IMR-90 (cell line): ENCODE measurements around the gene MERTK. TPM values are rescaled to one million over a fixed set of nuclear protein-coding genes. Genes with fewer than 3 reads are reported as not detected.

Experiments used
- ATAC-seq: fragments of 200-7000 bp; cut with Tn5 transposase; 2 replicates; pipeline ENCODE4 v1.9.1; 2020; ENCODE audit warnings: low read depth, mild to moderate bottlenecking, moderate library complexity
- BruUV-seq: library from RNA; stranded (reverse); fragments of 400-500 nt; replicated peaks from 2 replicates; lab custom pipeline; 2021; lab: Mats Ljungman, UMichigan
- CTCF ChIA-PET: fragments of 300-600 bp; formaldehyde crosslinking; extraction: SDS; loops from one replicate; lab custom pipeline; 2021; ENCODE audit warnings: antibody characterized with exemption; lab: Yijun Ruan, JAX
- POLR2A ChIA-PET: fragments of 300-600 bp; sonication (Branson Sonifier 250); formaldehyde crosslinking; loops from one replicate; lab custom pipeline; 2022; ENCODE audit warnings: antibody characterized with exemption; ENCODE audit not compliant: unreplicated experiment; lab: Charles Lee
- DNase-seq: peaks from one replicate; pipeline ENCODE4 v3.0.0; 2013
- H2AFZ ChIP-seq: replicated peaks from 2 replicates; pipeline ENCODE3; 2013; ENCODE audit warnings: low read length, mild to moderate bottlenecking; ENCODE audit not compliant: poor library complexity
- H2AK5ac ChIP-seq: 2 replicates; pipeline ENCODE4 v1.6.1; 2013; ENCODE audit warnings: low read depth, low read length, inconsistent platforms
- H2AK9ac ChIP-seq: replicated peaks from 2 replicates; pipeline ENCODE3; 2013; ENCODE audit warnings: mild to moderate bottlenecking, low read depth, low read length, moderate library complexity; ENCODE audit not compliant: poor library complexity
- H2BK120ac ChIP-seq: 2 replicates; pipeline ENCODE4 v1.6.1; 2013; ENCODE audit warnings: low read depth, low read length, inconsistent platforms
- H2BK15ac ChIP-seq: 3 replicates; pipeline ENCODE4 v1.6.1; 2013; ENCODE audit warnings: low read depth, low read length, inconsistent platforms
- H2BK20ac ChIP-seq: 2 replicates; pipeline ENCODE4 v1.6.1; 2013; ENCODE audit warnings: low read depth, mild to moderate bottlenecking, inconsistent platforms, low read length, moderate library complexity
- H2BK5ac ChIP-seq: 2 replicates; pipeline ENCODE4 v1.6.1; 2013; ENCODE audit warnings: mild to moderate bottlenecking, low read depth, low read length, inconsistent platforms; ENCODE audit not compliant: poor library complexity, severe bottlenecking
- H3K14ac ChIP-seq: replicated peaks from 2 replicates; pipeline ENCODE4 v1.6.1; 2013; ENCODE audit warnings: low read depth, low read length, inconsistent platforms
- H3K18ac ChIP-seq: 2 replicates; pipeline ENCODE4 v1.6.1; 2013; ENCODE audit warnings: low read depth, low read length, control low read depth
- H3K23ac ChIP-seq: 2 replicates; pipeline ENCODE4 v1.6.1; 2013; ENCODE audit warnings: low read depth, low read length, inconsistent platforms
- H3K27ac ChIP-seq: 2 replicates; pipeline ENCODE4 v1.5.1; 2013; ENCODE audit warnings: mild to moderate bottlenecking, control low read depth, low read length; ENCODE audit not compliant: insufficient read depth
- H3K27me3 ChIP-seq: 2 replicates; pipeline ENCODE4 v1.6.1; 2013; ENCODE audit warnings: low read length; ENCODE audit not compliant: control insufficient read depth, insufficient read depth
- H3K36me3 ChIP-seq: 2 replicates; pipeline ENCODE4 v1.6.1; 2013; ENCODE audit warnings: low read length, mixed read lengths; ENCODE audit not compliant: control insufficient read depth, insufficient read depth
- H3K4ac ChIP-seq: 2 replicates; pipeline ENCODE4 v1.6.1; 2013; ENCODE audit warnings: low read depth, low read length, inconsistent platforms
- H3K4me1 ChIP-seq: 2 replicates; pipeline ENCODE4 v1.6.1; 2013; ENCODE audit warnings: low read length, mixed read lengths; ENCODE audit not compliant: control insufficient read depth, insufficient read depth
- H3K4me2 ChIP-seq: 2 replicates; pipeline ENCODE4 v1.6.1; 2013; ENCODE audit warnings: low read depth, mild to moderate bottlenecking, control low read depth, low read length, moderate library complexity
- H3K4me3 ChIP-seq: 2 replicates; pipeline ENCODE4 v1.5.1; 2013; ENCODE audit warnings: low read depth, mild to moderate bottlenecking, control low read depth, low read length, moderate library complexity; ENCODE audit not compliant: insufficient read depth
- H3K56ac ChIP-seq: 2 replicates; pipeline ENCODE4 v1.6.1; 2013; ENCODE audit warnings: low read length, inconsistent platforms; ENCODE audit not compliant: insufficient read depth; ENCODE audit errors: extremely low read depth
- H3K79me1 ChIP-seq, 2 experiments: 2 replicates each; pipeline ENCODE4 v1.6.1; 2013; ENCODE audit warnings: low read length in 2 of 2, inconsistent platforms in 1 of 2, low read depth in 1 of 2
- H3K9ac ChIP-seq: 2 replicates; pipeline ENCODE4 v1.6.1; 2013; ENCODE audit warnings: low read depth, low read length, control low read depth
- H3K9me1 ChIP-seq: 2 replicates; pipeline ENCODE4 v1.6.1; 2013; ENCODE audit warnings: low read length, inconsistent platforms; ENCODE audit not compliant: insufficient read depth
- H3K9me3 ChIP-seq: 2 replicates; pipeline ENCODE4 v1.6.1; 2013; ENCODE audit warnings: low read length; ENCODE audit not compliant: control insufficient read depth, insufficient read depth
- H4K20me1 ChIP-seq: 2 replicates; pipeline ENCODE4 v1.6.1; 2013; ENCODE audit warnings: low read length, inconsistent platforms; ENCODE audit not compliant: insufficient read depth
- H4K5ac ChIP-seq: 2 replicates; pipeline ENCODE4 v1.6.1; 2013; ENCODE audit warnings: mild to moderate bottlenecking, low read depth, low read length, control low read depth
- H4K8ac ChIP-seq, 2 experiments: 2 replicates each; pipeline ENCODE4 v1.6.1; 2013; ENCODE audit warnings: low read depth in 2 of 2, low read length in 2 of 2, control low read depth in 1 of 2, inconsistent platforms in 1 of 2
- H4K91ac ChIP-seq: 2 replicates; pipeline ENCODE4 v1.6.1; 2013; ENCODE audit warnings: low read depth, low read length, inconsistent platforms; ENCODE audit not compliant: insufficient read depth
- CEBPB ChIP-seq: IDR thresholded peaks from 2 replicates; pipeline ENCODE4 v1.6.1; 2012; ENCODE audit warnings: low read depth, low read length, improper control_type of control experiment
- ELK1 ChIP-seq: fragments of 150-350 bp; IDR thresholded peaks from 2 replicates; pipeline ENCODE4 v1.6.1; 2016; ENCODE audit warnings: low read depth, mild to moderate bottlenecking, low read length, moderate library complexity, borderline replicate concordance
- FOS ChIP-seq: fragments of 150-350 bp; IDR thresholded peaks from 2 replicates; pipeline ENCODE4 v1.6.1; 2016; ENCODE audit warnings: low read depth, low read length
- MAFK ChIP-seq: IDR thresholded peaks from 2 replicates; pipeline ENCODE4 v1.6.1; 2012; ENCODE audit warnings: low read depth, low read length, improper control_type of control experiment
- MAZ ChIP-seq: IDR thresholded peaks from 2 replicates; pipeline ENCODE4 v1.6.1; 2012; ENCODE audit warnings: low read depth, mild to moderate bottlenecking, low read length, improper control_type of control experiment, moderate library complexity, borderline replicate concordance
- MXI1 ChIP-seq: IDR thresholded peaks from 2 replicates; pipeline ENCODE4 v1.6.1; 2012; ENCODE audit warnings: low read depth, mild to moderate bottlenecking, low read length, moderate library complexity, borderline replicate concordance
- RCOR1 ChIP-seq: IDR thresholded peaks from 2 replicates; pipeline ENCODE4 v1.6.1; 2012; ENCODE audit warnings: mild to moderate bottlenecking, low read length, improper control_type of control experiment; ENCODE audit not compliant: insufficient replicate concordance
- RFX5 ChIP-seq: IDR thresholded peaks from 2 replicates; pipeline ENCODE4 v1.8.0; 2012; ENCODE audit warnings: low read depth, mild to moderate bottlenecking, low read length, moderate library complexity
- WGBS, 2 experiments: methylation state at CpG; one replicate each; pipeline versions ENCODE4 v1.1.5 to v1.1.7; 2013; ENCODE audit warnings: missing lambda C conversion rate in 2 of 2; ENCODE audit not compliant: insufficient read length in 1 of 2; ENCODE audit errors: extremely low coverage in 2 of 2; 5-methylcytosine and 5-hydroxymethylcytosine counted together
- dilution Hi-C: fragments of 300-500 bp; cut with HindIII; formaldehyde crosslinking; loops from one replicate; pipeline ENCODE4 v1.14.3; 2018; ENCODE audit warnings: low sequenced_read_pairs; ENCODE audit not compliant: unreplicated experiment
- in situ Hi-C: fragments of 300-500 bp; cut with MboI; formaldehyde crosslinking; loops from 3 replicates; pipeline ENCODE4 v1.14.3; 2019; ENCODE audit warnings: low sequenced_read_pairs, inconsistent platforms, mixed read lengths
- intact Hi-C: fragments of 100-400 bp; cut with micrococcal nuclease; formaldehyde crosslinking; loops from 2 replicates; pipeline ENCODE4 v1.10.0; 2022
- polyA plus RNA-seq, 3 experiments: library from polyadenylated mRNA; depleted of rRNA; stranded (reverse); fragments of >200 nt; gene quantifications; 2 replicates each; pipeline ENCODE4 v1.2.3, GENCODE V29; 2012; ENCODE audit warnings: low replicate concordance in 1 of 3
- total RNA-seq: library from RNA; depleted of rRNA; stranded (reverse); fragments of >200 nt; gene quantifications from 2 replicates; pipeline ENCODE4 v1.2.3, GENCODE V29; 2012

Gene MERTK
- total and polyA plus RNA-seq, 2 of the 4 experiments (the other 2 are of a cell fraction), result 0.36 to 0.62 TPM

GRCh38 chr2:111918383-111918806 lies 20.0 kb downstream of the MERTK start:
- no CpG with 5 or more reads among the region's 1 CpG for WGBS, 2 experiments
- Histone ChIP-seq H3K4me3 (no peak overlapping the region), H4K20me1 (no peaks in the 10 kb centered on the region), H3K9me3 (no peaks in the 10 kb centered on the region), H3K56ac (no peak overlapping the region), H2AFZ (no peak overlapping the region), H3K4ac (no peak overlapping the region), H2BK5ac (no peak overlapping the region), H3K14ac (no peak overlapping the region), H3K27ac (no peak overlapping the region), H2AK9ac (no peak overlapping the region), H3K23ac (no peak overlapping the region), H4K8ac (no peak overlapping the region), H3K27me3 (peaks cover 12% of the 10 kb centered on the region; the same call in 1 of the 2 replicates), H3K9ac (no peak overlapping the region), H2AK5ac (no peak overlapping the region), H3K18ac (no peak overlapping the region), H3K9me1 (peaks cover 3% of the 10 kb centered on the region; the same call in 1 of the 2 replicates), H3K4me2 (no peak overlapping the region; the same call in 1 of the 2 replicates), H3K79me1 (no peaks in the 10 kb centered on the region), H4K5ac (no peak overlapping the region), H3K4me1 (peaks cover 4% of the 10 kb centered on the region; the same call in 1 of the 2 replicates), H2BK120ac (no peak overlapping the region), H2BK20ac (no peak overlapping the region), H3K36me3 (no peaks in the 10 kb centered on the region), H2BK15ac (no peak overlapping the region), H4K91ac (no peak overlapping the region)
- peak; percentile 57 for ATAC-seq
- TF ChIP-seq FOS, result peak; percentile 64
- TF ChIP-seq CEBPB, result peak; percentile 51
- TF ChIP-seq MAZ, result no peak
- peak; percentile 99 for TF ChIP-seq MAFK
- no peak for TF ChIP-seq RFX5
- no peak for TF ChIP-seq ELK1
- no peak for TF ChIP-seq RCOR1
- no peak for TF ChIP-seq MXI1
- dilution Hi-C loops (no loop called here), intact Hi-C loops (no loop called here), in situ Hi-C loops (no loop called here)
- CTCF ChIA-PET, result no interaction called here
- POLR2A ChIA-PET, result no interaction called here
- no TSS peak for BruUV-seq
- DNase-seq, result peak; percentile 97
